HepG2 (cell line): ENCODE measurements around the gene AZU1. TPM values are rescaled to one million over a fixed set of nuclear protein-coding genes. Genes with fewer than 3 reads are reported as not detected.

ENCODE experiments used
- AGO1 ChIP-seq: fragments of 200-400 bp; formaldehyde crosslinking; IDR thresholded peaks from 2 replicates; pipeline ENCODE4 v1.6.1; 2017; ENCODE audit warnings: mild to moderate bottlenecking, low read depth, low read length, moderate library complexity; ENCODE audit not compliant: poor library complexity, severe bottlenecking
- CEBPB ChIP-seq: IDR thresholded peaks from 2 replicates; pipeline ENCODE4 v1.6.1; 2011; ENCODE audit warnings: low read depth, low read length, improper control_type of control experiment, borderline replicate concordance
- FOXK1 ChIP-seq: sonication (generic); formaldehyde crosslinking; IDR thresholded peaks from 2 replicates; pipeline ENCODE4 v1.4.0; 2020; ENCODE audit warnings: low read depth, missing genetic modification reagents, borderline replicate concordance
- HMG20B ChIP-seq: conservative IDR thresholded peaks from 2 replicates; pipeline ENCODE4 v1.6.1; 2016; ENCODE audit warnings: missing genetic modification reagents, missing compliant biosample characterization
- HOMEZ ChIP-seq: IDR thresholded peaks from 2 replicates; pipeline ENCODE4 v1.6.1; 2016; ENCODE audit warnings: low read depth
- HOXA9 ChIP-seq: sonication (generic); formaldehyde crosslinking; IDR thresholded peaks from 2 replicates; pipeline ENCODE4 v1.8.1; 2022; ENCODE audit warnings: missing genetic modification reagents, mild to moderate bottlenecking, moderate library complexity, borderline replicate concordance
- IRF9 ChIP-seq: sonication (generic); formaldehyde crosslinking; IDR thresholded peaks from 2 replicates; pipeline ENCODE4 v1.8.0; 2022; ENCODE audit warnings: missing genetic modification reagents, mild to moderate bottlenecking, borderline replicate concordance
- JARID2 ChIP-seq: sonication (generic); formaldehyde crosslinking; IDR thresholded peaks from 2 replicates; pipeline ENCODE4 v1.8.1; 2023; ENCODE audit warnings: missing genetic modification reagents, inconsistent platforms; ENCODE audit not compliant: insufficient replicate concordance
- MNT ChIP-seq: fragments of 450-650 bp; IDR thresholded peaks from 2 replicates; pipeline ENCODE4 v1.6.1; 2016
- NFIC ChIP-seq: IDR thresholded peaks from 2 replicates; pipeline ENCODE4 v1.6.1; 2012; ENCODE audit warnings: mild to moderate bottlenecking, low read length, inconsistent platforms
- NFKB2 ChIP-seq: sonication (generic); formaldehyde crosslinking; IDR thresholded peaks from 2 replicates; pipeline ENCODE4 v1.4.0; 2020; ENCODE audit warnings: missing genetic modification reagents, borderline replicate concordance
- RBFOX2 ChIP-seq: fragments of 200-400 bp; formaldehyde crosslinking; IDR thresholded peaks from 2 replicates; pipeline ENCODE4 v1.6.1; 2017; ENCODE audit warnings: low read depth, mild to moderate bottlenecking, low read length
- SAP130 ChIP-seq: IDR thresholded peaks from 2 replicates; pipeline ENCODE4 v1.6.1; 2016; ENCODE audit warnings: low read depth
- SOX5 ChIP-seq: IDR thresholded peaks from 2 replicates; pipeline ENCODE4 v1.6.1; 2016; ENCODE audit warnings: borderline replicate concordance
- TBL1XR1 ChIP-seq: fragments of 150-350 bp; IDR thresholded peaks from 2 replicates; pipeline ENCODE4 v1.6.1; 2014; ENCODE audit warnings: borderline replicate concordance, low read length; ENCODE audit not compliant: partially characterized antibody
- TBX2 ChIP-seq: sonication (generic); formaldehyde crosslinking; IDR thresholded peaks from 2 replicates; pipeline ENCODE4 v1.5.0; 2020; ENCODE audit warnings: missing genetic modification reagents, mild to moderate bottlenecking, borderline replicate concordance
- ZFY ChIP-seq: sonication (generic); formaldehyde crosslinking; IDR thresholded peaks from 2 replicates; pipeline ENCODE4 v1.4.0; 2020; ENCODE audit warnings: missing genetic modification reagents
- ZNF275 ChIP-seq: sonication (generic); formaldehyde crosslinking; IDR thresholded peaks from 2 replicates; pipeline ENCODE4 v1.8.0; 2022; ENCODE audit warnings: missing genetic modification reagents, mild to moderate bottlenecking, inconsistent platforms, borderline replicate concordance
- ZNF552 ChIP-seq: sonication (generic); formaldehyde crosslinking; IDR thresholded peaks from 2 replicates; pipeline ENCODE4 v1.9.0; 2022; ENCODE audit warnings: missing genetic modification reagents, mild to moderate bottlenecking, borderline replicate concordance
- ZNF605 ChIP-seq: sonication (generic); formaldehyde crosslinking; IDR thresholded peaks from 2 replicates; pipeline ENCODE4 v1.8.0; 2022; ENCODE audit warnings: mild to moderate bottlenecking, missing genetic modification reagents
- ZNF678 ChIP-seq: sonication (generic); formaldehyde crosslinking; IDR thresholded peaks from 2 replicates; pipeline ENCODE4 v1.4.0; 2020; ENCODE audit warnings: mild to moderate bottlenecking, missing genetic modification reagents
- ZNF773 ChIP-seq: sonication (generic); formaldehyde crosslinking; IDR thresholded peaks from 2 replicates; pipeline ENCODE4 v1.4.0; 2020; ENCODE audit warnings: missing genetic modification reagents, borderline replicate concordance
- polyA plus RNA-seq, 8 experiments: library from polyadenylated mRNA; depleted of rRNA in 3 of 8; stranded (reverse) in 7 of 8; unstranded in 1 of 8; fragments of >200 nt; fragmentation: Illumina TruSeq in 4 of 8; extraction: Trizol in 4 of 8; gene quantifications; 2 replicates each; pipeline versions ENCODE4 v1.2.1 to v1.2.3, GENCODE V29; 2011 to 2016; ENCODE audit warnings: low read depth in 4 of 8, missing spikeins in 1 of 8, mixed read lengths in 1 of 8; ENCODE audit not compliant: insufficient read depth in 1 of 8
- total RNA-seq, 5 experiments: library from RNA; depleted of rRNA; stranded (reverse); fragments of >200 nt; fragmentation: Illumina TruSeq; extraction: Trizol; gene quantifications; 2 replicates each; pipeline ENCODE4 v1.2.3, GENCODE V29; 2016; ENCODE audit warnings: low read depth in 1 of 5

Gene AZU1
- total and polyA plus RNA-seq, 2 of the 13 experiments (the other 11 are each of a cell fraction or from before 2014, with no cell fraction given), result not detected

GRCh38 chr19:858868-859843, 31.5 kb downstream of the AZU1 start, which contains the start of gene CFD (continued):
- TF ChIP-seq MNT (no peak), JARID2 (no peak), FOXK1 (CRISPR knock-in tag) (no peak), HOMEZ (CRISPR knock-in tag) (no peak), ZNF605 (CRISPR knock-in tag) (0 out of 2 replicates have a peak, but pooled peaks have one; percentile 23), RBFOX2 (no peak), NFIC (no peak), ZNF773 (CRISPR knock-in tag) (no peak), HOXA9 (CRISPR knock-in tag) (no peak), NFKB2 (CRISPR knock-in tag) (no peak), ZNF275 (CRISPR knock-in tag) (no peak), AGO1 (no peak), SOX5 (CRISPR knock-in tag) (0 out of 2 replicates have a peak, but pooled peaks have one; percentile 8), SAP130 (peak; percentile 41), ZNF678 (CRISPR knock-in tag) (no peak), IRF9 (CRISPR knock-in tag) (0 out of 2 replicates have a peak, but pooled peaks have one; percentile 30), TBX2 (CRISPR knock-in tag) (peak; percentile 50; the same call in 1 of the 2 replicates), CEBPB (peak; percentile 67), ZNF552 (CRISPR knock-in tag) (no peak), ZFY (CRISPR knock-in tag) (peak; percentile 42; the same call in 1 of the 2 replicates), HMG20B (no peak), TBL1XR1 (no peak)
